Right lobe of liver (tissue), 6 donors: ENCODE results near the gene NCAM2. TPM values are rescaled to one million over a fixed set of nuclear protein-coding genes. Genes with fewer than 3 reads are reported as not detected.

Experiments used
- ATAC-seq, 4 donors: fragments of 200-7000 bp; cut with Tn5 transposase; one replicate each; pipeline ENCODE4 v1.9.1; 2020; ENCODE audit warnings: mild to moderate bottlenecking in 4 of 4, moderate library complexity in 4 of 4
- DNase-seq, 3 donors: peaks; one replicate each; pipeline ENCODE4 v3.0.0-alpha.2; 2020
- H3K27ac ChIP-seq, 3 donors: fragments of 200-600 bp; one replicate each; pipeline ENCODE4 v1.8.0; 2022
- H3K27me3 ChIP-seq, 2 donors: fragments of 200-600 bp; one replicate each; pipeline ENCODE4 v1.8.0; 2022
- H3K36me3 ChIP-seq, 4 donors: fragments of 200-600 bp; sonication (generic) in 1 of 4; one replicate each; pipeline versions ENCODE4 v1.5.1 to v1.8.0; 2017 to 2022; ENCODE audit warnings: control low read depth in 1 of 4
- H3K4me1 ChIP-seq, 4 donors: fragments of 200-600 bp; sonication (generic) in 1 of 4; one replicate each; pipeline versions ENCODE4 v1.5.1 to v1.8.0; 2017 to 2022; ENCODE audit warnings: control low read depth in 1 of 4
- H3K4me3 ChIP-seq, 3 donors: fragments of 200-600 bp; one replicate each; pipeline ENCODE4 v1.8.0; 2022
- H3K9me3 ChIP-seq, 4 donors: fragments of 200-600 bp; sonication (generic) in 1 of 4; one replicate each; pipeline versions ENCODE4 v1.5.1 to v1.8.0; 2017 to 2022; ENCODE audit warnings: control low read depth in 1 of 4
- CTCF ChIP-seq, 4 donors: fragments of 200-600 bp in 3 of 4; fragments of 450-650 bp in 1 of 4; IDR thresholded peaks; one replicate each; pipeline versions ENCODE4 v1.5.1 to v1.8.0; 2016 to 2022; ENCODE audit warnings: antibody characterized with exemption in 4 of 4, mild to moderate bottlenecking in 2 of 4
- POLR2A ChIP-seq: fragments of 450-650 bp; IDR thresholded peaks from one replicate; pipeline ENCODE4 v1.6.1; 2017; ENCODE audit warnings: antibody characterized with exemption, mild to moderate bottlenecking
- WGBS: methylation state at CpG from one replicate; pipeline ENCODE4 v1.1.6; 2018; ENCODE audit warnings: low coverage, low lambda C conversion rate; ENCODE audit not compliant: insufficient coverage; ENCODE audit errors: missing lambda C conversion rate; 5-methylcytosine and 5-hydroxymethylcytosine counted together
- intact Hi-C, 2 donors: fragments of 100-400 bp; cut with DNase I; formaldehyde crosslinking; loops; one replicate each; pipeline versions ENCODE4 v1.11.2 to v1.14.1; 2022
- total RNA-seq, 6 experiments: library from RNA; depleted of rRNA in 2 of 6; stranded (reverse); fragments of >200 nt in 2 of 6; fragmentation: NEBNext Ultra II Directional in 3 of 6; extraction: Animal tissue kit (Norgen Biotek cat#: 25700) in 3 of 6; gene quantifications; one replicate each; pipeline versions ENCODE4 v1.1.0 to v1.2.4, GENCODE V29; 2016 to 2023
- donor health status: DM: no; HTN: yes; CAD: no.
- donor health status: DM: no; HTN: no; CAD: no.
- donor health status: DM: no; HTN: no; CAD: no.
- donor health status: DM: no; HTN: yes; CAD: no.
- donor health status: DM: no; HTN: yes; CAD: no.

NCAM2 gene
- total RNA-seq, 6 experiments from 2014 or later, result 0.38 to 1.4 (median 0.81) TPM; not detected in 2

GRCh38 chr21:21179619-21180298, 181.6 kb downstream of the NCAM2 start:
- Histone ChIP-seq H3K27ac (no peak overlapping the region), H3K36me3 (no peaks in the 10 kb centered on the region), H3K27me3 (no peaks in the 10 kb centered on the region), H3K9me3 (no peaks in the 10 kb centered on the region), H3K4me3 (no peak overlapping the region), H3K4me1 (no peaks in the 10 kb centered on the region)
- TF ChIP-seq CTCF (IDR thresholded peaks at IDR 0.05), result no peak
- no peak for TF ChIP-seq POLR2A
- WGBS, result 66% methylated on average over 7 of the region's 7 CpGs
- ATAC-seq (no peak), DNase-seq (no peak)
- intact Hi-C loops, result no loop called here

DNA sequence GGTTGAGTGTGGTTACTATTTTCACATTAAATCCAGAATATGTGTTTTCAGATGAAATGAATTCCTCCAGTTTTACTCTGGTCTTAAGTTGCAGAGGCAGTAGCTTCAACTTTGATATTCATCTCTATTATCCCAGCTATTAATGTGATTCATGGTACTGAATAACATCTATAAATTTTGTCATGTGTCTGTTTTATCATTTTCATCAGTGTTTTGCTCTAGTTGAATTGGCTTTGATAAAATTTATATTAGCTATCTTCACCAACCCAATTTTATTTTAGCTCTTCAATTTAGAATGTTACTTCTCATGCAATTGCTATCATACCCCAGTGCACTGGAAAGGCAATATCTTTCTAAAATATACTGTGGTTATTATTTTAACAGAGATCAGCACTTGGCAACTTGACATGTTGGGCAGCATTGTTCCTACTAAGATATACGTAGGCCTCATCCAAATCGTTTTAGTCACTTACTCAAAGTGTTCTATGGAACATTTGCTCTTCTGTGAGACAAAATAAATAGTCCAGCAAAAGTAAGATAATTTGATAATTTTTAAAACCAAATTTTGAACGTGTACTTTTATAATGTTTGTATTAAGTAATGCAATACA, 184.3 kb downstream of the NCAM2 start:
- TF ChIP-seq CTCF (IDR thresholded peaks at IDR 0.05) (no peak), POLR2A (no peak)
- DNase-seq (no peak), ATAC-seq (no peak)
- intact Hi-C loops, result no loop called here
- no peaks in the 10 kb centered on the region for H3K9me3 ChIP-seq
- H3K4me3 ChIP-seq, result no peak overlapping the region
- no peaks in the 10 kb centered on the region for H3K27me3 ChIP-seq
- H3K36me3 ChIP-seq, result no peaks in the 10 kb centered on the region
- H3K4me1 ChIP-seq, result no peaks in the 10 kb centered on the region
- 21% methylated on average over 3 of the region's 3 CpGs for WGBS
- H3K27ac ChIP-seq, result no peak overlapping the region

- no peak overlapping the region for H3K27ac ChIP-seq
- no peak for ATAC-seq
- H3K36me3 ChIP-seq, result no peaks in the 10 kb centered on the region
- H3K4me1 ChIP-seq, result no peaks in the 10 kb centered on the region
- DNase-seq, result no peak
- H3K9me3 ChIP-seq, result no peaks in the 10 kb centered on the region
- H3K27me3 ChIP-seq, result no peaks in the 10 kb centered on the region
- intact Hi-C loops, result no loop called here
- no peak overlapping the region for H3K4me3 ChIP-seq
- TF ChIP-seq CTCF (IDR thresholded peaks at IDR 0.05), result no peak
- no peak for TF ChIP-seq POLR2A
- 28% methylated on average over 3 of the region's 3 CpGs for WGBS
Measured at GRCh38 chr21:21183092-21183491, 184.9 kb downstream of the NCAM2 start.

- DNase-seq (no peak), ATAC-seq (no peak)
- H3K4me3 ChIP-seq, result no peak overlapping the region
- H3K4me1 ChIP-seq, result no peaks in the 10 kb centered on the region
- H3K9me3 ChIP-seq, result no peaks in the 10 kb centered on the region
- TF ChIP-seq CTCF (IDR thresholded peaks at IDR 0.05) (no peak), POLR2A (no peak)
- intact Hi-C loops, result no loop called here
- H3K36me3 ChIP-seq, result no peaks in the 10 kb centered on the region
- H3K27ac ChIP-seq, result no peak overlapping the region
- H3K27me3 ChIP-seq, result no peaks in the 10 kb centered on the region
- WGBS, result 48% methylated on average over 4 of the region's 4 CpGs
Measured at GRCh38 chr21:21184771-21185528, 186.7 kb downstream of the NCAM2 start.
